ENCODE measurements around the gene CNTNAP2. TPM values are rescaled to one million over a fixed set of nuclear protein-coding genes. Genes with fewer than 3 reads are reported as not detected.

Gene CNTNAP2
- total RNA-seq, 1 experiment from 2014 or later: 0.03 TPM

GRCh38 chr7:146378196-146378595 lies 261.6 kb downstream of the CNTNAP2 start:
- in situ Hi-C loops (cut with HindIII; ENCODE audit: low pct_unique_long_range_greater_than_20kb, low sequenced_read_pairs): no loop called here
- Histone ChIP-seq H3K27ac (ENCODE audit: low read length) (no peak overlapping the region), H3K36me3 (ENCODE audit: control insufficient read depth, insufficient read depth, low read length) (no peaks in the 10 kb centered on the region), H3K4me1 (ENCODE audit: control insufficient read depth, insufficient read depth, low read length) (no peaks in the 10 kb centered on the region), H3K27me3 (ENCODE audit: control insufficient read depth, insufficient read depth, low read length) (no peaks in the 10 kb centered on the region), H3K4me3 (ENCODE audit: low read depth in 2 of 2, low read length in 2 of 2) (no peak overlapping the region), H3K9me3 (ENCODE audit: control insufficient read depth, insufficient read depth, low read depth, low read length) (no peaks in the 10 kb centered on the region)
- intact Hi-C loops (cut with micrococcal nuclease; ENCODE audit: unreplicated experiment): no loop called here
- ChIA-PET POLR2A (no interaction called here), CTCF (no interaction called here)
- TF ChIP-seq TCF7L2 (IDR thresholded peaks at IDR 0.05; ENCODE audit: low read depth, low read length): no peak
- ATAC-seq: no peak
- no peak for DNase-seq (ENCODE audit: low read depth, low spot score)
- BruUV-seq (replicated peaks): no TSS peak

GRCh38 chr7:146387140-146387539 lies 270.5 kb downstream of the CNTNAP2 start:
- ChIA-PET POLR2A (no interaction called here), CTCF (no interaction called here)
- intact Hi-C loops (cut with micrococcal nuclease; ENCODE audit: unreplicated experiment): no loop called here
- in situ Hi-C loops (cut with HindIII; ENCODE audit: low pct_unique_long_range_greater_than_20kb, low sequenced_read_pairs): no loop called here
- Histone ChIP-seq H3K4me3 (ENCODE audit: low read depth in 2 of 2, low read length in 2 of 2) (no peak overlapping the region), H3K27ac (ENCODE audit: low read length) (no peak overlapping the region), H3K36me3 (ENCODE audit: control insufficient read depth, insufficient read depth, low read length) (no peaks in the 10 kb centered on the region), H3K4me1 (ENCODE audit: control insufficient read depth, insufficient read depth, low read length) (no peaks in the 10 kb centered on the region), H3K9me3 (ENCODE audit: control insufficient read depth, insufficient read depth, low read depth, low read length) (no peaks in the 10 kb centered on the region), H3K27me3 (ENCODE audit: control insufficient read depth, insufficient read depth, low read length) (no peaks in the 10 kb centered on the region)
- BruUV-seq (replicated peaks): no TSS peak
- no peak for TF ChIP-seq REST (IDR thresholded peaks at IDR 0.05; ENCODE audit: insufficient read depth in 1 of 2, low read depth in 2 of 2, low read length in 1 of 2)
- TF ChIP-seq POLR2AphosphoS5 (IDR thresholded peaks at IDR 0.05; ENCODE audit: low read depth, low read length): no peak
- TF ChIP-seq CTCF (IDR thresholded peaks at IDR 0.05): no peak
- no peak for TF ChIP-seq SIN3A (IDR thresholded peaks at IDR 0.05; ENCODE audit: borderline replicate concordance, insufficient read depth, low read depth, low read length)
- TF ChIP-seq TCF7L2 (IDR thresholded peaks at IDR 0.05; ENCODE audit: low read depth, low read length): no peak
- DNase-seq (ENCODE audit: low read depth, low spot score) (no peak), ATAC-seq (no peak)

GRCh38 chr7:146388928-146389327 lies 272.3 kb downstream of the CNTNAP2 start:
- CTCF ChIA-PET: no interaction called here
- no peaks in the 10 kb centered on the region for H3K36me3 ChIP-seq (ENCODE audit: control insufficient read depth, insufficient read depth, low read length)
- DNase-seq (ENCODE audit: low read depth, low spot score) (no peak), ATAC-seq (no peak)
- POLR2A ChIA-PET: no interaction called here
- H3K4me3 ChIP-seq (ENCODE audit: low read depth in 2 of 2, low read length in 2 of 2): no peak overlapping the region
- no peaks in the 10 kb centered on the region for H3K9me3 ChIP-seq (ENCODE audit: control insufficient read depth, insufficient read depth, low read depth, low read length)
- no peaks in the 10 kb centered on the region for H3K4me1 ChIP-seq (ENCODE audit: control insufficient read depth, insufficient read depth, low read length)
- no TSS peak for BruUV-seq (replicated peaks)
- no peaks in the 10 kb centered on the region for H3K27me3 ChIP-seq (ENCODE audit: control insufficient read depth, insufficient read depth, low read length)
- in situ Hi-C loops (cut with HindIII; ENCODE audit: low pct_unique_long_range_greater_than_20kb, low sequenced_read_pairs) (no loop called here), intact Hi-C loops (cut with micrococcal nuclease; ENCODE audit: unreplicated experiment) (no loop called here)
- no peak overlapping the region for H3K27ac ChIP-seq (ENCODE audit: low read length)
- TF ChIP-seq REST (IDR thresholded peaks at IDR 0.05; ENCODE audit: insufficient read depth in 1 of 2, low read depth in 2 of 2, low read length in 1 of 2) (no peak), SIN3A (IDR thresholded peaks at IDR 0.05; ENCODE audit: borderline replicate concordance, insufficient read depth, low read depth, low read length) (no peak), TCF7L2 (IDR thresholded peaks at IDR 0.05; ENCODE audit: low read depth, low read length) (no peak), CTCF (IDR thresholded peaks at IDR 0.05) (no peak), POLR2AphosphoS5 (IDR thresholded peaks at IDR 0.05; ENCODE audit: low read depth, low read length) (no peak)
